ENCODE measurements around the gene DNAJC28.

DNA sequence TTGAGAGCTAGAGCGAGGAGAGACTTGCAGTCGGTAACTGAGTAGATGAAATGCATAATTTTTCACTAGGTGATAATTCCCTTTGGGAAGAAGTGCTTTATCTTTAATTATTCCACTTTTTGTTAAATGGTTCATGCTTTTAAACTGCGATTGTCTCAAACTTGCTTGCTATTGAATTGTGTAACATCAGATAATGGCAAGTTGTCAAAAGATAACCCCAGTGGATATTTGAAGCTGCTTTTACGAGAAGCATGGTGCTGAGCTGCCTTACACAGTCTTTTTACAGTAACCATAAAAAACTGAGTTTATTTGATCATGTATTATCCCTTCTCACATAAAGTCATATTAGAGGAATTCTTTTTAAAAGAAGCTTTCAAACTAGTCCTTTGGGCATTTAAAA is 41.9 kb downstream of the DNAJC28 start:
- no peak for TF ChIP-seq POLR2AphosphoS5 (IDR thresholded peaks at IDR 0.05)
- TF ChIP-seq, protein P1, sequence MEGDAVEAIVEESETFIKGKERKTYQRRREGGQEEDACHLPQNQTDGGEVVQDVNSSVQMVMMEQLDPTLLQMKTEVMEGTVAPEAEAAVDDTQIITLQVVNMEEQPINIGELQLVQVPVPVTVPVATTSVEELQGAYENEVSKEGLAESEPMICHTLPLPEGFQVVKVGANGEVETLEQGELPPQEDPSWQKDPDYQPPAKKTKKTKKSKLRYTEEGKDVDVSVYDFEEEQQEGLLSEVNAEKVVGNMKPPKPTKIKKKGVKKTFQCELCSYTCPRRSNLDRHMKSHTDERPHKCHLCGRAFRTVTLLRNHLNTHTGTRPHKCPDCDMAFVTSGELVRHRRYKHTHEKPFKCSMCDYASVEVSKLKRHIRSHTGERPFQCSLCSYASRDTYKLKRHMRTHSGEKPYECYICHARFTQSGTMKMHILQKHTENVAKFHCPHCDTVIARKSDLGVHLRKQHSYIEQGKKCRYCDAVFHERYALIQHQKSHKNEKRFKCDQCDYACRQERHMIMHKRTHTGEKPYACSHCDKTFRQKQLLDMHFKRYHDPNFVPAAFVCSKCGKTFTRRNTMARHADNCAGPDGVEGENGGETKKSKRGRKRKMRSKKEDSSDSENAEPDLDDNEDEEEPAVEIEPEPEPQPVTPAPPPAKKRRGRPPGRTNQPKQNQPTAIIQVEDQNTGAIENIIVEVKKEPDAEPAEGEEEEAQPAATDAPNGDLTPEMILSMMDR (IDR thresholded peaks at IDR 0.05), result no peak
- TF ChIP-seq EP300 (IDR thresholded peaks at IDR 0.05), result no peak

Data from sigmoid colon (tissue), 4 donors.